Measurements from ENCODE around the gene TAF4. TPM values are rescaled to one million over a fixed set of nuclear protein-coding genes. Genes with fewer than 3 reads are reported as not detected.

The TAF4 gene
- total RNA-seq, 1 experiment from 2014 or later = 13.8 TPM

GRCh38 chr20:61933481-61933950 lies 132.2 kb downstream of the TAF4 start:
- no peak for DNase-seq (ENCODE audit: low spot score)
- in situ Hi-C loops (cut with HindIII; ENCODE audit: low sequenced_read_pairs) = no loop called here

- no peak for DNase-seq (ENCODE audit: low spot score)
Observed at GRCh38 chr20:61932711-61933480, 132.8 kb downstream of the TAF4 start.

GRCh38 chr20:61932199-61932592 lies 133.5 kb downstream of the TAF4 start:
- in situ Hi-C loops (cut with HindIII; ENCODE audit: low sequenced_read_pairs) = no loop called here
- DNase-seq (ENCODE audit: low spot score) = no peak

More at GRCh38 chr20:61932711-61933480, 132.8 kb downstream of the TAF4 start:
- in situ Hi-C loops (cut with HindIII; ENCODE audit: low sequenced_read_pairs) = no loop called here

GRCh38 chr20:61931476-61932198 lies 134.0 kb downstream of the TAF4 start:
- DNase-seq (ENCODE audit: low spot score) = no peak
- in situ Hi-C loops (cut with HindIII; ENCODE audit: low sequenced_read_pairs) = no loop called here

- in situ Hi-C loops (cut with HindIII; ENCODE audit: low sequenced_read_pairs) = no loop called here
- no peak for DNase-seq (ENCODE audit: low spot score)
Observed at GRCh38 chr20:61930776-61931475, 134.8 kb downstream of the TAF4 start.

- no peak for DNase-seq (ENCODE audit: low spot score)
- in situ Hi-C loops (cut with HindIII; ENCODE audit: low sequenced_read_pairs) = no loop called here
Observed at GRCh38 chr20:61929971-61930666, 135.6 kb downstream of the TAF4 start.

GRCh38 chr20:61929561-61929960 lies 136.1 kb downstream of the TAF4 start:
- in situ Hi-C loops (cut with HindIII; ENCODE audit: low sequenced_read_pairs) = no loop called here

GRCh38 chr20:61927826-61928541 lies 137.7 kb downstream of the TAF4 start:
- no peak for DNase-seq (ENCODE audit: low spot score)
- in situ Hi-C loops (cut with HindIII; ENCODE audit: low sequenced_read_pairs) = no loop called here

More at GRCh38 chr20:61929561-61929960, 136.1 kb downstream of the TAF4 start:
- DNase-seq (ENCODE audit: low spot score) = no peak

- in situ Hi-C loops (cut with HindIII; ENCODE audit: low sequenced_read_pairs) = no loop called here
- no peak for DNase-seq (ENCODE audit: low spot score)
Observed at GRCh38 chr20:61927193-61927825, 138.4 kb downstream of the TAF4 start.

GRCh38 chr20:61926796-61927192 lies 138.9 kb downstream of the TAF4 start:
- no peak for DNase-seq (ENCODE audit: low spot score)
- in situ Hi-C loops (cut with HindIII; ENCODE audit: low sequenced_read_pairs) = no loop called here

GRCh38 chr20:61926253-61926613 lies 139.4 kb downstream of the TAF4 start:
- no peak for DNase-seq (ENCODE audit: low spot score)
- in situ Hi-C loops (cut with HindIII; ENCODE audit: low sequenced_read_pairs) = no loop called here

- in situ Hi-C loops (cut with HindIII; ENCODE audit: low sequenced_read_pairs) = no loop called here
- no peak for DNase-seq (ENCODE audit: low spot score)
Observed at GRCh38 chr20:61925555-61926252, 140.0 kb downstream of the TAF4 start.

- no peak for DNase-seq (ENCODE audit: low spot score)
- in situ Hi-C loops (cut with HindIII; ENCODE audit: low sequenced_read_pairs) = no loop called here
Observed at GRCh38 chr20:61924858-61925554, 140.7 kb downstream of the TAF4 start.
